ENCODE data around the gene AIFM2.
"Not testable (repeated sequence)": the region's sequence is repeated elsewhere in the genome, so short reads cannot be mapped to it uniquely, and the experiment has no call there.

The AIFM2 gene

DNA sequence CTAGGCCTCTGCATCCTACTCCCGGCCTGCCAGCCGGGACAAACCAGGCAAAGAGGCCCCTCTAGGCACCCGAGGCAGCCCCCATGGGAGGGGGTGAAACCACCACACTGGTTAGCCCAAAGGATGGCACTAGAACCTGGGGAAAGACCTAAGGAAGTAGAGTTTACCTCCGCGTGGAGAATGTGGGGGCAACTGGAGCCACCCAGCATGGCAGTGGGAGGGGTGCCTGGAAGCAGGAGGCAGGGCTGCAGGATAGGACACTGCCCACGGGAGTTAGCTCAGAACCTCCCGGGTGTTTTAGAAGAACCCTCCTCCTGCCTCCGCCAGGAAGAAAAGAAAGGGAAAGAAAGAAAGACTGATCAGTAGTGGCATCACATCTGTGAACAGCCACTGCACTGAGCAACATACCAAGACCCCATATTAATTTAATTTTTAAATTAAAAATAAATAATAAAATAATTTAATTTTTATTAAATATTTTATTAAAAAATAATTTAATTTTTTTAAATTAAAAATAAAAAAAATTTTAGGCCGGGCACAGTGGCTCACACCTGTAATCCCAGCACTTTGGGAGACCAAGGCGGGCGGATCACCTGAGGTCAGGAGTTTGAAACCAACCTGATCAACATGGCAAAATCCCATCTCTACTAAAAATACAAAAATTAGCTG, 11.2 kb downstream of the AIFM2 start:
- no peak for DNase-seq

DNA sequence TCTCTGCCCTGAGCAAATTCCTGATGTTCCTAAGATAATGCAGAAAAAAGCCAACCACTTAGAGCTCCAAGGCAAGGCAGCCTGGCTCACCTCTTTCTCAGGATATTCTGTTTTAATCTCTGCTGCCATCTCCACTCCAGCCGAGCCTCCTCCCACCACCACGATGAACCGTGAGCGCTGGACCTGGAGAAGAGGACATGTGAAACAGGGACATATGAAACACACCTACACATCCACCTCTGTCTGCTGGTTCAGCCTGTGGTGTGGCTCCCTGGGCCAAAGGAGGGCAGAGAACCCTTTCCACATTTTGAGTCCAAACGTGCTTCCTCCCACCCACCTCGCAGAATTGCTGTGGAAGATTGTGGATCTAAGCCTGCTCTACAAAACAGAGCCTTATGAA, 12.2 kb downstream of the AIFM2 start:
- no peak for DNase-seq

DNA sequence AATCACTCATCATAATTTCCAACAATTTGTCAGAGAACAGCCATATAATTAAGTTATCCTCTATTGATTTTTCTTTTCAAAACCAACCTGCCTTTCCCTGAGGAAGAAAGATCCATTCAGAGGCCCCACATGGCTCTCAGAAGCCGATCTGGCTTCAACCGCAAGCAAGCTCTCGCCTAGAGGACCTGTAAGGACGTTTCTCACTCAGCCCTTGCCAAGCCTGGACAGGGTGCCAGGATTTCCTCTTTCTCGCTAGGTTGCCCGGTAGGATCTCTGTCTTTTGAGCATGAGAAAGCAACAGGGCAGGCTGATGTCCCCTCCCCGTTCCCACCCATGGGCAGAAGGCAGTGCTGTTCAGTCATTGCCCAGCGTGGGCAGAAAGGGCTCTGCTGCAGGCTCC, 13.0 kb downstream of the AIFM2 start:
- no peak for DNase-seq

DNA sequence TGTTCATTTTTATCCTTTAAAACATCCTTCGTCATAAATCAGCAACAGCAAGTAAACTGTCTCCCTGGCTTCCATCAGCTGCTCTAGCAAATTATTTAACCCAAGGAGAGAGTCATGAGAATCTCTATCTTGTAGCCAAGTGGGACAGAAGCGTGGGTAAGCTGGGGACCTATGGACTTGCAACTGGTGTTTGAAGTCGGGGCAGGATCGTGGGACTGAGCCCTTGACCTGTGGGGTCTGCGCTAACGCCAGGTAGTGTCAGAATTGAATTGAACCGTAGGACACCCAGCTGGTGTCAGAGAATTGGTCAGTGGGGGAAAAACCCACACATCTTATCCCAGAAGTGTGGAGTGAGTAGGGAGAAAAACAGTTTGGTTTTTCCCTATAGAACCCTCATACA, 13.4 kb downstream of the AIFM2 start:
- DNase-seq: no peak

DNA sequence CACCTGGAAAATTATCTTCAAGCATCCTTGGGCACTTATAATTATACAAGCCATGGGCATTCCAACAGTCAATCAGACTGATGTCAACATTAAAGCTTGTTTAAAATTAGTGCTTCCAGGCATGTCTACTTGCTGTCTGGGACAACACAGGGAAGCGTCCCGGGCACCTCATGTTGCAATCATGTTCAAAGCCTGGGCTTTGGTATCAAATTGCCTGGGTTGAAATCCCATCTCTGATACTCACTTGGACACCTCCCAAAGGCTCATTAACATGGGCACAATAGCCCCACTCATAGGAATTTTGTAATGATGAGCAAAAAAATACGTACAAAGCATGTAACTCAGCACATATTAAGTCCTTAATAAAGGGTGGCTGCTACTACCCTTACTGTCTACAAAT, 14.4 kb downstream of the AIFM2 start:
- no peak for DNase-seq

DNA sequence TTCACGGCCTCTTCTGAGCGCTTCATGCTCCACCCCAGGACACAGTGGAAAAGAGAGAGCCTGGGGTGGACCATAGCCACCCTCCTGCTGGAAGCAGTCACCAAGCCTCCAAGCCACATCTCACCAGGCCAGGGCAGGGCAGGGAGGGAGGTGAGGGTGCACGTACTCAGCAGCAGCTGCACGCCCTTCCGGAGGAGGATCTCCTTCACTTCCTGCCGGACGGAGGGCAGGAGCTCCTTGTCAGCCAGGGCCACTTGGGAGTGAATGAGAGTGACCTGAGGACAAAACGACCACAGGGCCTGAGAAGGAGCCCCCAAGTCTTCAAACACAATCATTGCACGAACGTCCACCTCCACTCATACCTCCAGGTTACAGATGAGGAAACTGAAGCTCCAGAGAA, 15.0 kb downstream of the AIFM2 start:
- DNase-seq: no peak

DNA sequence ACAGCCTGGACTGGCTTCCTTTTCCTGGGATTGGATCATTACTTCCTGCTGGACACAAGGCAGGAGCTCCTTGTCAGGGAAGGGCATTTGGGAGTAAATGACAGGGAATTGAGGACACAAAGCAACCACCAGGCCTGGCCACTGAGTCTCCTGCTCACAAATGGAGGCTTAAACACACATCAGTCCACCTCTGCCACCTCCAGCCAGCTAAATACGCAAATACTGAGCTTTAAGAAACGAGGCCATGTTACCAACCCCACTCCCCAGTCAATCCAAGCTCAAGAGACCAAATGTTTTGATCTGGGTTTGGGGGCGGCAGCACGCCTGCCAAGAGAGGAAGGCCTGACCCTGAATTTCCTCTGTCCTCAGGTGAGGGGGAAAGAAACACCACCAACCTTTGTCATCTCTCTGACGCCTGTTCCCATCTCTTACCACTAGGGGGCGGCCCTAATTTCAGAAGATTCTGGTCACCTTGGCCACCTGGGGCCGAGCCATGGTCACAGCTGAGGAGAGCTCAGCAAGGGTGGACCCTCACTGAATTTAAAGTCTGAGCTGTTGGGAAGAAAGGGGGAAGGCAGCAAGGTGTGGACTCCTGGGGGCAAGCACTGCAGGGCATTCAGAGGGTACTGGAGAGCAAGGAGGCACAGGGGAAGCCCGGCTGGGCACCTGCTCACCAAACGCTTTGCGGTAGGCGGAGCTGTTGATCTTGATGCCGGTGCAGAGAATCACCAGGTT, 16.5 kb downstream of the AIFM2 start:
- peak; percentile 69 for DNase-seq

DNA sequence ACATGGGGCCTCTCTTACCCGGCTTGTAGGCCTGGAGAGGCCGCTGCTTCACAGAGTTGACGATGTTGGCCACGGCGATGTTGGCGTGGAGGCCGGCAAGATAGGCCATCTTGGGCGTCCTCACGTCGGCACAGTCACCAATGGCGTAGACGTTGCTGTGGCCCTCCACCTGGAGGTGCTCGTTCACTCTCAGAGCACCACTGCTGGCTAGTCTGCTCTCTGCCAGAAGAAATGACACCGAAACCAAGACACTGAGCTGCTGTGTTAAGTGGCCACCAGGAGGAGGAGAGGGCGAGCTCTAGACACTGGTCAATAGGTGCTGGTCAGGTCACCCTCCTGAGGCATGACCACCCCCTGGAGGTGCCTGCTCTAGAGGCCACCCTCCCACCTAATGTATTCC, 17.7 kb downstream of the AIFM2 start:
- no peak for DNase-seq

DNA sequence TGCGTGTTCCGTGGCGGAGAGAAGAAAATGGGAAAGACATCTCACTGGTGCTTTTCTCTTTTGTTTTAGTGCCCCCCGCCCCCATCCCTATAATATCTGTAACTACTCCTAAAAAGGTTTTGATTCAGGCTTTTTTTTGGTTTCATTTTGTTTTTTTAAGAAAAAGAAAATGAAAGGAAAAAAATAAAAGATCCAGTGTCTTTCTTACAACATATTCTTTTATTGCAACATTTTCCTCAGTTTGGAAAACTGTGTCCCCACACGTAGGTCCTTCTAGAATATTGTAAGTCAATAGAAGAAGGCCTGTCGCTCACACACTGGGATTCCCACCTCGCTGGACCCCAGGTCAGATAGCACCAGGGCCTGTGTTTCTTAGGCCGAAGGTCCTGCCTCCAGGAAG, 20.6 kb downstream of the AIFM2 start:
- no peak for DNase-seq

DNA sequence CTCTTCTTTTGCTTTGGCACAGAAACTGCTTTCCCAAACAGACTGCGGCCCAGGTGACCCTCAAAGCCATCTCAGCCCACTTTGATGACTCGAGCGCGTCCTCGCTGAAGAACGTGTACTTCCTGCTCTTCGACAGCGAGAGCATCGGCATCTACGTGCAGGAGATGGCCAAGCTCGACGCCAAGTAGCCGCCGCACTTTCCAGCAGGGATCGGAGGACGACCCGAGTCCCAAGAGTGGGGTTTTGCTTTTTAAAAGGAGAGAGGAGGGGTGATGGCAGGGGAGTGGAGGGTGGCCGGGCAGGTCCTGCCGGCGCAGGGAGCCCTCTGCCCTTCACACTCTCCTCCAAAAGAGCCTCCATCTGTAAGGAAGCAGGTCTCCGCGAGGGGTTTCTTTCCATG, 21.1 kb downstream of the AIFM2 start:
- DNase-seq: no peak

DNA sequence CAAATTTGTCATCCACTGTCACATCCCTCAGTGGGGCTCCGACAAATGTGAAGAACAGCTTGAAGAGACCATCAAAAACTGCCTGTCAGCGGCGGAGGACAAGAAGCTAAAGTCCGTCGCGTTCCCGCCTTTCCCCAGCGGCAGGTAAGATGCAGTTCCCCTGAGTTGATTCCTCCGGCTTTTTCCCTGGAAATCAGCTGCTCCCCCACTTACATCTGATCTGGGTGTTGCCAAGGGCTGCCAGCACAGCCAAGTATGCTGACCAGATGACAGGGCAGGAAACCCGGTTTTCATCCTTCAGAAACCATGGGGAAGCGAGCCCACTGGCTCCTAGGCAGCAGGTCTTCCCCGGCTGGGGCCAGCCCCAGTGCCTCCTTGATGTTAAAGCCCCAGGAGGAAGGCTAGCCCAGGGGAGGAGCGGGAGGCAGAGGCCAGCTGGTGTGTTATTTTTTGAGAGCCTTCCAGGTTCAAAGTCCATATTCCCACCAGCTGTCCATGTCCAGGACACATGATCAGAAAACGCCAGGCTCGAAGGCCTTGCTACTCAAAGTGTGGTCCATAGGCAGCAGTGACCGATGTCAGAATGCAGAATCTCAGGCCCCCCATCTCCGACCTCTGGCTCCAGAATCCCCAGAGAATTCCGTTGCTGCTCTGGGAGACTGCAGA, 23.4 kb downstream of the AIFM2 start:
- DNase-seq: no peak

DNA sequence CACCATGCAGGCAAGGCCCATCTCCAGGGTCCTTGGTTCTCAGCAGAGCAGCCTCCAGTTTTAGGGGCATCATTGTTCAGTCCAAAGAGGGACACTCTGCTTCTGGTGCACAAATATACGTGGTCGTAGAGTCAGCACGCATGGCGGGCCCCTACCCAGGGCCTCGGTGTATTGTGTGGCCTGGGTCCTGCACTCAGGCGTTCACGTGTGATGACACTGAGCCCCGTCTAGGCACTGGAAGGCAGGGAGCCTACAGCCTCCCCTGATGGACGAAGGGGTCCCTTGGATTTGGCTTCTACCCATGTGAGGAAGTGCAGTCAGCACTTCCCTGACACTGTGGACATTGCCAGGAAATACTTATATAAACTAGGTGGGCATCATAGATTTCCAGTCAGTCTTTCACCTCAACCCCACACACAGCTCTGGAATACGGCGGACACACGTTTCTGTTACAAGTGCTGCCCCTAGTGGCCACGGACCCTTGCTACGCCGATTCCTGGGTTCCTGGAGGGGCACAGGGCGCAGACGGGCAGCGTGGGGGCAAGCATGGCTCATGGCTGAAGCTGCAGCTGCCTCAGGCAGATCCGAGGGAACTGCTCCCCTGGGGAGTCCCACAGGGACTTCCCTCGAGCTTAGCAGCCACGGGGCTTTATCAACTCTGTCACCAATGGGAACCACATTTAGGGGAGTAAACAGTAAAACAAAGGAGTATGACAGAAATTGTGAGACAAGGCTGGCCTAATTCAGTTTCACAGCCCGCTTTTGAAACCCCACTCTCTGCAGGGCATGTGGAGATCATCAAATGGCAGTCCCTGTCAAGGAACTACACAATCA, 25.4 kb downstream of the AIFM2 start:
- no peak for DNase-seq

DNA sequence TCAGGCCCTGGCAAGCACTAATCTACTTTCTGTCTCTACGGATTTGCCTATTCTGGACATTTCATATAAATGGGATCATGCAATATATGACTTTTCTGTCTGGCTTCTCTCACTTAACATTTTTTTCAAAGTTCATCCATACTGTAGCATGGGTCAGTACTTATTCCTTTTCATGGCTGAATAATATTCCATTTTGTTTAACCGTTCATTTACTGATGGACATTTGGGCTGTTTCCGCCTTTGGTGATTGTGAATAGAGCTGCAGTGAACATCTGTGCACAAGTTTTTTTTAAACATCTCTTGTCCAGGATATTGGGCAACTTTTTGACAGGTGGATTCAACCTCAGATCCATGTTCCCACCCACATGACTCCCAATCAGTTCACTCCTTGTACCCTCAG, 31.0 kb downstream of the AIFM2 start:
- no peak for DNase-seq

DNA sequence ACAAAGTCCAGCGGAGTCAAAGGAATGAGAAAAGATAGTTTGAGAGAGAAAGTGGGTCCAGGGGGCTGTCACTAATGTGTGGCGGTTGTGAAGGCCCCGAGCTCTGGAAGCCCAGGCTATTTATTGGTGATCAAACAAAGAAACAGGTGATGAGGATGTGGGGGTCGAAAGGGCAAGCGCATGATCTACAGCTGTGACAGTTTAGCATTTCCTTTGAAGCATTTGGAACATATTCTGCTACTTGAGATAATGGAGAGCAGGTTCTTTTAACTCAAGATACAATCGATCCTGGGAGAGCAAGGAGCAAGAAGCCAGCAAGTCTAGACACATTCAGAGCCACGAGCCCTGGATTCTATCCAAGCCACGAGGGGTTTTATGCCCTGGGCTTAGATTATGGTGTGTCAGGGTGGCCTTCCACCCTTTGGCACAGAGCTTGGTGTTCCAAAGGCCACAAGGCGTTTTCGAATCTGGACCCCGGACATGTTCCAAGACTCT, 31.5 kb downstream of the AIFM2 start:
- not testable (repeated sequence) for DNase-seq

DNA sequence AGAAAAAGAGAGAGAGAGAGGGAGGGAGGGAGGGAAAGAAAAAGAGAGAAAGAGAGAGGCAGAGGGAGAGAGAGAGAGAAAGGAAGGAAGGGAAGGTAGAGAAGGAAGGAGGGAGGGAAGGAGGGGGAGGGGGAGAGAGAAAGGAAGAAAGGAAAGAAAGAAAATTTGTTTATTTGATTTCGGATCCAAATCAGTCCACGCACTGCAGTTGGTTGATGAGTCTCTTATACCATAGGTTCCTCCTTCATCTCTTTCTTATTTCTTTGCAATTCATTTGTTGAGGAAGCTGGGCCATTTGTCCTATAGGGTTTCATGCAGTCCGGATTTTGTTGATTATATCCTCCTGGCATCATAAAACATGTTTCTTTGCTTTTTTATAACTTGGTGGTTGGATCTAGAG, 34.4 kb downstream of the AIFM2 start:
- DNase-seq: no peak

DNA sequence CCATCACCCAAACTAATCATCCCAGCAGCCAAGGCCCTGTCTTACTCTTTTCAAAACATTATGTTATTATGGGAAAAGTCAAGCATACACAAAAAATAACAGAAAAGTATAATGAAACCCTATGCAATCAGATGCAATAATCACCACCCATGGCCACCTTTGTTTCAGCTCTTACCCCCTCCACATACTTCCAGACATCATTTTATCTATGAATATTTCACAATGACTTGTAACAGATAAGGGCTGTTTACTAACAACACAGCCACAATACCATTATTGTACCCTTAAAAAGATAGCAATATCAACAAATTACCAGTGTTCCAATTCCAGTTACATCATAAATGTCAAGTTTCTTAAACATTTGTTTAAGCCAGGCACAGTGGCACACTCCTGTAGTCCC, 35.2 kb downstream of the AIFM2 start:
- DNase-seq: no peak

DNA sequence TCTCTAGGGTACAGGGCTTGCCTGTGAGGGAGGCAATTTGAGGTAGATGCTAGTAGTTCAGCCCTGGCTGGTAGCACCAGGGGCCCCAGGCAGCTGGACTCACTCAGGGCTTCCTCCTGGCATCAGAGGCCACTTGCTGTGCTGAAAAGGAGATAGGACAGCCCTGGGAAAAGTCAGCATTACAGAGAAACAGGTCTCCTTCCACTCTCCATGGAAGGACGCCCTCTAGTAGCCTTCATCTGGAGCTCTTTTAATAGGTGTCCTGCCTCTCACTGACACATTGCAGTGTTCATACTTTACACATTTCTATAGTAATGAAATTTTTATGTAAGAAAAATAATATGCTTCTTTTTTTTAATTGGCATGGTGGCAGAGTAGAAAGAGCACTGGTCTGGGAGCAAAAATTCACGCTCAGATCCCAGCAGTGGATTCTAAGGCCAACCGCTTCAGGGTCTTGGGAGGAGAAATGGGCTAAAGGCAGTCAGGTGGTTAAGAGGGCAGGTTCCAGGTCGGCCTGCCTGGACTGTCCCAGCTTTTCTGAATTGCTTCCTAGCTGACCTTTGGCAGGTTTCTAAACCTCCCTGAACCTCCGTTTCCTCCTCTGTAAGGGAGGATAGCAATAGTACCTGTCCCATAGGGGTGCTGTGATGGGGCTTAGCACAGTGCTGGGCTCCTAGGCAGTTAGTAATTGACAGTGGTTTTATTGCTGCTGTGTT, 35.8 kb downstream of the AIFM2 start:
- DNase-seq: no peak

DNA sequence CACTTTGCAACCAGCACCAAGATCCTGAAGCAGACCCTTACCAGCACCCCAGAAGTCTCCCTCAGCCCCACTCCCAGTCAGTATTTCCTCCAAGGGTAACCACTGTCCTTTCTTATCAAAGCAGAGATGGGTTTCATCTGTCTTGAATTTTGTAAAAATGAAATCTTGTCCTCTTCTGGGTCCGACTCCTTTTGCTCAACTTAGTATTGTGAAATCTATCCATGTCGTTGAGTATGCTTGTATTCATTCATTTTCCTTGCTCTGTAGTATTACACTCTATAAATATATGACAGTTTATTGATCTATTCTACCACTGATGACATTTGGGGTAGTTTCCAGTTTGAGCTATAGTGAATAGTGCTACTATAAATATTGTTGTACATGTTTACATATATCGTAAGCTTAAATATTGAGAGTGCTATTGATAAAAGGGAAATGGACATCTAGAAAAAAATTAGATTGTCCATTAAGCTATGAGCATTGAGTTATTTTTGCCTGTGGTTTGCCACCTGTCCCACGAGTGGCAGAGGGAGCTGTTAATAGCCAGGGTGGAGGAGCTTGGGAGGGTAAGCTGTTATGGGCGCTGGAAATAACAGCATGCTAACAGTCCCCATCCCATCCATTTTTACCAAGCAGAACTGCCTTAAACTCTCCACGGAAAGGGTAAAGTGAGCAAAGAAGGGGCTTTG, 36.5 kb downstream of the AIFM2 start:
- DNase-seq: no peak

DNA sequence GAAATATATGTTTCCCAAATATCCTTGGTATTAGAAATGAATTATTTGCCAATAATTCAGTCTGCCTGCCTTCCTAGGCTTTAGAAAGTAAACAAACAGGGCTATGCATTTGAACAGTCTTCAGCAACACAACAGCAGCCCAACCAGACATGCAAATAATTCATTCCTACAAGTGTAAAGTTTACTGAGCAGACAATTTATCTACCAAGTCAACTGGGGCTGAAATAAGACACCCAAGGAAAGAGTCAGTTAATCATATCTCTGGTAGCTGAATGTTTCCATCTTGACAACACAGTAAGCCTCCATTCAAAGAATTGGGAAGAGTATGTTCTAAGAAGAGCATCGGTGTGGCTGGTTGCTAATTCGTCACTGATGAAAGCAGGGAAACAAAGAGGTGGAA, 38.4 kb downstream of the AIFM2 start:
- no peak for DNase-seq

DNA sequence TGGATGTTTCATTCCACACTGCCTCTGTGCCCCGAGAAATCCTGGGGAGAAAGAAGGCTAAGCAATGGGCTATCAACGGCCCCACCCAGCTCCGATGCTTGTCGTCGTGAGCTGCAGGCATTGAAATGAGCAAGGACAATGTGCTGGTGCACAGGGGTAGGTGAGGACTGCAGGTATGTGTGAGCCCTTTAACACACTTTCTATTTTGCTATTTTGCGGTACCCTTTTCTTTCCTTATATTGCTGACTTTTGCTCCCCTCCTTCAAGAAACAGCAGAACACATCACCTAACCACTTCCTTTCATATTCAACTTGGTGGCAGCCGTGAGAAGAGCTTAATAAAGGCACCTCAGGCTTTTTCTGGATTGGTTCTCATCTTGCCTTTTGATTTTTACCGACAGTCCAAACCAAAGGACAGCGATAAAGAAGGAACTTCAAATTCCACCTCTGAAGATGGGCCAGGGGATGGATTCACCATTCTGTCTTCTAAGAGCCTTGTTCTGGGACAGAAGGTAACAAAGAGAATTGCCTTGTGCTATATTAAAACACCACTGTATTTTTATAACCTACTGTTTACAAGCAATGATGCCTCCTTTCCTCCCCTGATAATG, 39.2 kb downstream of the AIFM2 start:
- DNase-seq: peak; percentile 54

DNA sequence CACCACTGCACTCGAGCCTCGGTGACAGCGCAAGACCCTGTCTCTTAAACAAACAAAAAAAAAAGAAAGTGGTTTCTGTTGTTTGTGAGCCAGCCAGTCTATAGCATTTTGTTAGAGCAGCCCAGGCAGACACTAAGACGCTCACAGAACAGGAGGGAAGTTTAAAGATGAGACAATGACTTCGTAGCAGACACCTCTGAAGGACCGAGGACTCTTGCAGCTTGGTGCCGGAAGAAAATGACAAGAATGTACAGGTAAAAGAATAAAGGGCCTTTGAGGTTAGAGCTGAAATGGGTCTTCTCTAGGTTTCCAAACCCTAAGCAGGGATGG, 40.3 kb downstream of the AIFM2 start:
- DNase-seq: no peak

DNA sequence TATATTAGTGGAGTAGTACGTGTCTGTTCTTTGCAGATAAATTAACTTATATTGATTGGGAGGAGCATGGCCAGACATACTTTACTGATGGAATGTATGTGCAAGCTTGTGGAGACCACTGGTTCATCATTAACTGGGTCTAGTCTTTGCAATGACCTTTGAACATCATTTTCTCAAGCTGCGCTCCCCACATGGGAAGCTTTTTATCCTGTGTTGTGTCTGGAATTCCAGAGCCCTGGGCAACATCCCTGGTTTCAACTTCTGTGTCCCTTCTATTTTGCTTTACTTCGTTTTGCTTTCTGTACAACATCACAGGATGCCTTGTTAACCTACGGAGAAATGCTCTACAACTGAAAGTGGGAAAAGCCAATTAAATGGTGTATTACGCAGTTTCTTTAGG, 41.7 kb downstream of the AIFM2 start:
- DNase-seq: no peak

Data from CD4-positive, alpha-beta T cell treated with Interleukin-12 subunit alpha and Interleukin-12 subunit beta, for 1 hour (primary cell).